ENCODE results near the gene COG1.
A peak's percentile ranks its signal among the peaks of the same experiment; 100 is the strongest.

DNA sequence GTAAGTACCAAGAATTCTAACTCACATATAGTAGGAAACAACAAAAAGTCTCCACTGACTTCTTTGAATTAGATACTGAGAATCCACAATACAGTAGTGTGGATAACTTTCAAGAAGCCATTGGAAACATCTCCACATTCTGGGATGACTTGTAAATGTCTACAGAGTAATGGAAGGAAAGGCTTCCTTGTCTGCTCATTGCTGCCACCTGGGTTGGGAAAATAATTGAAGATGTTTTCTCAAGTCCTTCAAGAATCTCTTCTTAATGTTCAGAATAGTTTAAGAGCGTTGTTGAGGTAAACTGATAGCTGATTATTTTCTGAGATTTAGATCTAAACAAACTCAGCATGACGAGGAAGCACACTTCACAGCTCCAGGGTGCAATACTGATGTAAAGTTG is 54.9 kb downstream of the COG1 start:
- TF ChIP-seq CTCF (IDR thresholded peaks at IDR 0.05; ENCODE audit: control extremely low read depth in 1 of 3, insufficient read depth in 1 of 3, low read depth in 1 of 3, low read length in 3 of 3) (peak in 1 of 3 experiments; percentile 3; a peak in 1 of 4 replicates), TAF1 (IDR thresholded peaks at IDR 0.05; ENCODE audit: low read depth, low read length) (no peak), POLR2A (IDR thresholded peaks at IDR 0.05; ENCODE audit: control extremely low read depth in 1 of 2, low read depth in 2 of 2, low read length in 2 of 2) (no peak), USF2 (IDR thresholded peaks at IDR 0.05; ENCODE audit: low read length) (no peak), CHD1 (IDR thresholded peaks at IDR 0.05; ENCODE audit: low read depth, low read length) (no peak)
